ENCODE data around the gene RSPRY1. TPM values are rescaled to one million over a fixed set of nuclear protein-coding genes. Genes with fewer than 3 reads are reported as not detected.
A peak's percentile ranks its signal among the peaks of the same experiment; 100 is the strongest.

The RSPRY1 gene
- total and polyA plus RNA-seq, 2 donors (not counting 1 experiment from before 2014, with no cell fraction given) = 36.5 to 51.9 TPM

DNA sequence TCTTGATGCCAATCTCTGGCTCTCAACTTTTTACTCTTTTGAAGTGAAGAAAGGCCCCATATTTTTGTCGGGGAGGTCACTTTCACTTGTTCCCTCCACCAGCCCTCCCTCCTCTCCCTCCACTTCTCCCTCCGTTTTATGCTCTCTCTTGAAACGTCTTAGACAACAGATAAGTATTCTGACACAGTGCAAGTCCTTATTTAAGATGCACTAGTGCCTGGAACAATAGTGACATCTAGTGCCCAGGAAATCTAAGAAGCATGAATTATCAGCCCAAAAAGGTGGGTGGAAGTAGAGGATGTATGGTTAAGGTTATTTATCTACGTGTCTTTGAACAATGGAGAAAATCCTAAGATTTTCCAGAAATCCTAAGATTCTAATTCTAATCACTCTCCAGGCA lies 18.2 kb upstream of the RSPRY1 start:
- DNase-seq (ENCODE audit: low read depth in 2 of 2) = peak; percentile 77 to 87
- no peak overlapping the region for H3K27ac ChIP-seq (ENCODE audit: insufficient read depth, low read length)

DNA sequence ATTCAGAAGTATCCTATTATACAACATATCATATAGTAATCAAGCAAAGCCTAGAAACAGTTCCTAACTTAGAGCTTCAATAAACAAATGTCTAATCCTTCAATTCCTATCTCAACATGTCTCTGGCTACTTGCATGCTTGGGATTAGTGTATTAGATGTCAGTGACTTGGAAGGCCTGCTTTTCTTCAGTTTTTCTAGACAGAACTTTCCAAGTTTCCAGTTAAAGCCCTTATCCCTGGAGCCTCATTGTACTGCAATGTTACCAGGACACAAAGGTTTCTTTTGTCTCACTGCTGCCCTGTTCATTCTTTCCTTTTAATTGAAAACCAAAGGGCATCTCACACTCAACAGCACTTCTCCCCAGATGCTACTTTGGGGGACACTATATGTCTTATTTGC lies 16.8 kb upstream of the RSPRY1 start:
- no peaks in the 10 kb centered on the region for H3K79me2 ChIP-seq (ENCODE audit: control insufficient read depth, insufficient read depth, low read length)
- DNase-seq (ENCODE audit: low read depth in 2 of 2) = no peak
- TF ChIP-seq EZH2 (IDR thresholded peaks at IDR 0.05; ENCODE audit: low read length, missing control alignments) = no peak
- TF ChIP-seq, protein P1, sequence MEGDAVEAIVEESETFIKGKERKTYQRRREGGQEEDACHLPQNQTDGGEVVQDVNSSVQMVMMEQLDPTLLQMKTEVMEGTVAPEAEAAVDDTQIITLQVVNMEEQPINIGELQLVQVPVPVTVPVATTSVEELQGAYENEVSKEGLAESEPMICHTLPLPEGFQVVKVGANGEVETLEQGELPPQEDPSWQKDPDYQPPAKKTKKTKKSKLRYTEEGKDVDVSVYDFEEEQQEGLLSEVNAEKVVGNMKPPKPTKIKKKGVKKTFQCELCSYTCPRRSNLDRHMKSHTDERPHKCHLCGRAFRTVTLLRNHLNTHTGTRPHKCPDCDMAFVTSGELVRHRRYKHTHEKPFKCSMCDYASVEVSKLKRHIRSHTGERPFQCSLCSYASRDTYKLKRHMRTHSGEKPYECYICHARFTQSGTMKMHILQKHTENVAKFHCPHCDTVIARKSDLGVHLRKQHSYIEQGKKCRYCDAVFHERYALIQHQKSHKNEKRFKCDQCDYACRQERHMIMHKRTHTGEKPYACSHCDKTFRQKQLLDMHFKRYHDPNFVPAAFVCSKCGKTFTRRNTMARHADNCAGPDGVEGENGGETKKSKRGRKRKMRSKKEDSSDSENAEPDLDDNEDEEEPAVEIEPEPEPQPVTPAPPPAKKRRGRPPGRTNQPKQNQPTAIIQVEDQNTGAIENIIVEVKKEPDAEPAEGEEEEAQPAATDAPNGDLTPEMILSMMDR (conservative IDR thresholded peaks at IDR 0.05 in 1 of 2, IDR thresholded peaks at IDR 0.05 in 1 of 2; ENCODE audit: low read depth in 1 of 2, low read length in 2 of 2) = no peak

More for the DNA sequence above, 18.2 kb upstream of the RSPRY1 start:
- Histone ChIP-seq H3K27me3 (ENCODE audit: control insufficient read depth, insufficient read depth, low read length) (no peaks in the 10 kb centered on the region), H3K36me3 (ENCODE audit: control insufficient read depth, insufficient read depth, low read length) (peaks cover 10% of the 10 kb centered on the region), H3K4me2 (ENCODE audit: extremely low read depth, insufficient read depth, low read length) (no peak overlapping the region), H3K9me3 (ENCODE audit: control insufficient read depth, insufficient read depth, low read depth, low read length) (no peaks in the 10 kb centered on the region), H3K4me1 (ENCODE audit: control insufficient read depth, extremely low read depth, insufficient read depth, low read length) (no peaks in the 10 kb centered on the region), H3K9ac (ENCODE audit: insufficient read depth, low read length) (no peak overlapping the region), H4K20me1 (ENCODE audit: control insufficient read depth, extremely low read depth, insufficient read depth, low read length) (no peaks in the 10 kb centered on the region), H3K4me3 (replicated peaks in 1 of 4; ENCODE audit: control extremely low read depth in 1 of 4, insufficient read depth in 1 of 4, low read depth in 3 of 4, low read length in 4 of 4) (no peak overlapping the region), H2AFZ (ENCODE audit: low read length) (no peak overlapping the region), H3K79me2 (ENCODE audit: control insufficient read depth, insufficient read depth, low read length) (no peaks in the 10 kb centered on the region)
- no peak for TF ChIP-seq EZH2 (IDR thresholded peaks at IDR 0.05; ENCODE audit: low read length, missing control alignments)
- TF ChIP-seq, protein P1 (conservative IDR thresholded peaks at IDR 0.05 in 1 of 2, IDR thresholded peaks at IDR 0.05 in 1 of 2; ENCODE audit: low read depth in 1 of 2, low read length in 2 of 2) = peak; percentile 71 to 72

DNA sequence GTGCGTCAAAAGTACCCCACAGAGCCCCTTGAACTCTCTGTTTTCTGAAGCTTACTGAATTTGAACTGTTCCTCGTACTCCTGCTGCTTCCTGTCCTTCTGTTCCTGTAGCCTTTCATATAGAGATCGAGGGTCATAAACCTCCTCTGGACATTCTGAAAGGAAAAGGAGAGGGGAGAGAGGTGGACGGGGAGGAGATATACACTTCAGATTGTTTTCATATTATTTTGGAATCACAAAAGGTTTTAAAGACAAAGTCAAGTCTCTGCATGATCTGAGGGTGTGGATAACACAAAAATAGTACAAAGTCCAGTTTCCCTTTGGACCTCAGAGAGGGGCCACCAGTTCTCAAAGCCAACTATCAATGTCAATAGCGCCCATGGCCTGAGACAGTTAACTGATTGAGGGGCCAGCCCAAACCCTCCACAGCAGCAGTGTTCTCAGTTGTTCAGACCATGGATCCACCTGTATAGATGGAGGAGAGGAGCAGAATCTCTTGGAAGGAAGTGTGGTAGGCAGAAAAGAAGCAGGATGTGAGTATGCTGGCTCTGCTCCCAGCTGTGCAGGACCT lies 13.3 kb upstream of the RSPRY1 start:
- Histone ChIP-seq H3K36me3 (ENCODE audit: control insufficient read depth, insufficient read depth, low read length) (peaks cover 3% of the 10 kb centered on the region), H3K27me3 (ENCODE audit: control insufficient read depth, insufficient read depth, low read length) (no peaks in the 10 kb centered on the region), H3K79me2 (ENCODE audit: control insufficient read depth, insufficient read depth, low read length) (no peaks in the 10 kb centered on the region), H2AFZ (ENCODE audit: low read length) (no peak overlapping the region), H3K4me3 (replicated peaks in 1 of 4; ENCODE audit: control extremely low read depth in 1 of 4, insufficient read depth in 1 of 4, low read depth in 3 of 4, low read length in 4 of 4) (no peak overlapping the region), H4K20me1 (ENCODE audit: control insufficient read depth, extremely low read depth, insufficient read depth, low read length) (no peaks in the 10 kb centered on the region), H3K4me1 (ENCODE audit: control insufficient read depth, extremely low read depth, insufficient read depth, low read length) (no peaks in the 10 kb centered on the region), H3K9ac (ENCODE audit: insufficient read depth, low read length) (no peak overlapping the region), H3K9me3 (ENCODE audit: control insufficient read depth, insufficient read depth, low read depth, low read length) (no peaks in the 10 kb centered on the region), H3K27ac (ENCODE audit: insufficient read depth, low read length) (no peak overlapping the region), H3K4me2 (ENCODE audit: extremely low read depth, insufficient read depth, low read length) (no peak overlapping the region)
- TF ChIP-seq EZH2 (IDR thresholded peaks at IDR 0.05; ENCODE audit: low read length, missing control alignments) = no peak
- TF ChIP-seq, protein P1 (conservative IDR thresholded peaks at IDR 0.05 in 1 of 2, IDR thresholded peaks at IDR 0.05 in 1 of 2; ENCODE audit: low read depth in 1 of 2, low read length in 2 of 2) = no peak
- DNase-seq (ENCODE audit: low read depth in 2 of 2) = no peak

More for the DNA sequence above, 16.8 kb upstream of the RSPRY1 start:
- Histone ChIP-seq H3K9ac (ENCODE audit: insufficient read depth, low read length) (no peak overlapping the region), H3K4me1 (ENCODE audit: control insufficient read depth, extremely low read depth, insufficient read depth, low read length) (no peaks in the 10 kb centered on the region), H3K4me3 (replicated peaks in 1 of 4; ENCODE audit: control extremely low read depth in 1 of 4, insufficient read depth in 1 of 4, low read depth in 3 of 4, low read length in 4 of 4) (no peak overlapping the region), H3K36me3 (ENCODE audit: control insufficient read depth, insufficient read depth, low read length) (peaks cover 8% of the 10 kb centered on the region), H4K20me1 (ENCODE audit: control insufficient read depth, extremely low read depth, insufficient read depth, low read length) (no peaks in the 10 kb centered on the region), H3K4me2 (ENCODE audit: extremely low read depth, insufficient read depth, low read length) (no peak overlapping the region), H3K27ac (ENCODE audit: insufficient read depth, low read length) (no peak overlapping the region), H2AFZ (ENCODE audit: low read length) (no peak overlapping the region), H3K9me3 (ENCODE audit: control insufficient read depth, insufficient read depth, low read depth, low read length) (no peaks in the 10 kb centered on the region), H3K27me3 (ENCODE audit: control insufficient read depth, insufficient read depth, low read length) (no peaks in the 10 kb centered on the region)

Data from fibroblast of lung (primary cell).